Natural killer cell (primary cell): ENCODE measurements around the gene TMEM106A. TPM values are rescaled to one million over a fixed set of nuclear protein-coding genes. Genes with fewer than 3 reads are reported as not detected.

Experiments used
- ATAC-seq, 3 donors: fragments of 150-1000 bp in 2 of 3; fragments of 200-7000 bp in 1 of 3; cut with Tn5 transposase; 1 replicate in 1 of 3; 2 replicates in 2 of 3; pipeline ENCODE4 v1.10.0; 2021; ENCODE audit warnings: mild to moderate bottlenecking in 2 of 3, moderate library complexity in 2 of 3
- DNase-seq, 2 donors: peaks; one replicate each; pipeline versions ENCODE4 v3.0.0 to v3.0.0-alpha.2; 2013 to 2021; ENCODE audit warnings: mixed read lengths in 1 of 2
- H3K27ac ChIP-seq: one replicate; pipeline ENCODE4 v1.5.1; 2013; ENCODE audit warnings: mild to moderate bottlenecking, low read length
- H3K27me3 ChIP-seq: one replicate; pipeline ENCODE4 v1.6.1; 2013; ENCODE audit warnings: low read length; ENCODE audit not compliant: control insufficient read depth, insufficient read depth
- H3K36me3 ChIP-seq: one replicate; pipeline ENCODE4 v1.6.1; 2013; ENCODE audit warnings: low read length; ENCODE audit not compliant: control insufficient read depth, insufficient read depth
- H3K4me1 ChIP-seq: one replicate; pipeline ENCODE4 v1.6.1; 2013; ENCODE audit warnings: low read length; ENCODE audit not compliant: control insufficient read depth, insufficient read depth
- H3K4me3 ChIP-seq: one replicate; pipeline ENCODE4 v1.5.1; 2013; ENCODE audit warnings: low read length
- H3K9me3 ChIP-seq: one replicate; pipeline ENCODE4 v1.6.1; 2013; ENCODE audit warnings: low read length; ENCODE audit not compliant: control insufficient read depth, insufficient read depth
- H3K27ac Mint-ChIP-seq, 2 donors: one replicate each; pipeline ENCODE4 v1.8.0; 2022; ENCODE audit warnings: mild to moderate bottlenecking in 2 of 2, mixed read lengths in 2 of 2, moderate library complexity in 1 of 2
- H3K27me3 Mint-ChIP-seq, 2 donors: one replicate each; pipeline ENCODE4 v1.8.0; 2022; ENCODE audit warnings: low read depth in 2 of 2, mixed read lengths in 2 of 2
- H3K36me3 Mint-ChIP-seq: one replicate; pipeline ENCODE4 v1.8.0; 2022; ENCODE audit warnings: mixed read lengths
- H3K4me1 Mint-ChIP-seq, 2 donors: one replicate each; pipeline ENCODE4 v1.8.0; 2022; ENCODE audit warnings: mixed read lengths in 2 of 2
- H3K4me3 Mint-ChIP-seq: one replicate; pipeline ENCODE4 v1.8.0; 2022; ENCODE audit warnings: mild to moderate bottlenecking, moderate library complexity, mixed read lengths
- H3K9me3 Mint-ChIP-seq, 2 donors: one replicate each; pipeline ENCODE4 v1.8.0; 2022; ENCODE audit warnings: mixed read lengths in 2 of 2
- CTCF ChIP-seq: fragments of 200-600 bp; IDR thresholded peaks from one replicate; pipeline ENCODE4 v1.8.0; 2022; ENCODE audit warnings: antibody characterized with exemption
- WGBS: methylation state at CpG from one replicate; pipeline ENCODE4 v1.1.7; 2013; ENCODE audit warnings: missing lambda C conversion rate; ENCODE audit not compliant: insufficient coverage; 5-methylcytosine and 5-hydroxymethylcytosine counted together
- intact Hi-C: fragments of 100-400 bp; cut with micrococcal nuclease; formaldehyde crosslinking; loops from one replicate; pipeline ENCODE4 v1.14.2; 2022
- total RNA-seq, 4 donors: library from RNA; stranded (reverse); fragments of 120-200 nt in 1 of 4; gene quantifications; one replicate each; pipeline versions ENCODE4 v1.2.3 to v1.2.4, GENCODE V29; 2013 to 2022

Gene TMEM106A
- total RNA-seq, 3 donors from 2014 or later (not counting 1 experiment from before 2014, with no cell fraction given), result 22.0 to 27.4 (median 22.4) TPM

GRCh38 chr17:43216762-43217613 is 5.3 kb downstream of the TMEM106A start:
- H3K9me3 ChIP-seq, result no peaks in the 10 kb centered on the region
- Mint-ChIP-seq H3K4me3 (no peak overlapping the region), H3K27me3 (no peaks in the 10 kb centered on the region), H3K9me3 (no peaks in the 10 kb centered on the region), H3K27ac (no peak overlapping the region), H3K36me3 (no peaks in the 10 kb centered on the region), H3K4me1 (peaks cover 10 to 35% of the 10 kb centered on the region in 2 donors)
- TF ChIP-seq CTCF, result no peak
- H3K4me3 ChIP-seq, result no peak overlapping the region
- H3K36me3 ChIP-seq, result peaks cover 29% of the 10 kb centered on the region
- intact Hi-C loops, result no loop called here
- peaks cover 18% of the 10 kb centered on the region for H3K4me1 ChIP-seq
- no peak for DNase-seq
- no peak overlapping the region for H3K27ac ChIP-seq
- 97% methylated on average over 4 of the region's 4 CpGs for WGBS
- H3K27me3 ChIP-seq, result no peaks in the 10 kb centered on the region
- ATAC-seq, result no peak

- peak overlapping the region in 1 of 2 donors; percentile 36 for H3K27ac Mint-ChIP-seq
- no peak for ATAC-seq
Observed at GRCh38 chr17:43217614-43218087, 6.0 kb downstream of the TMEM106A start.

GRCh38 chr17:43219001-43219400 is 7.3 kb downstream of the TMEM106A start:
- no peak for DNase-seq
- H3K27ac Mint-ChIP-seq, result peak overlapping the region in 1 of 2 donors; percentile 61

More at GRCh38 chr17:43217614-43218087, 6.0 kb downstream of the TMEM106A start:
- Histone ChIP-seq H3K27me3 (no peaks in the 10 kb centered on the region), H3K4me1 (peaks cover 11% of the 10 kb centered on the region), H3K4me3 (no peak overlapping the region), H3K9me3 (no peaks in the 10 kb centered on the region), H3K27ac (no peak overlapping the region), H3K36me3 (peaks cover 29% of the 10 kb centered on the region)
- no peak for DNase-seq
- no peaks in the 10 kb centered on the region for H3K9me3 Mint-ChIP-seq
- H3K4me3 Mint-ChIP-seq, result no peak overlapping the region
- WGBS, result 100% methylated on average over 2 of the region's 2 CpGs
- H3K36me3 Mint-ChIP-seq, result no peaks in the 10 kb centered on the region
- H3K27me3 Mint-ChIP-seq, result no peaks in the 10 kb centered on the region
- H3K4me1 Mint-ChIP-seq, result peaks cover 3 to 28% of the 10 kb centered on the region in 2 donors
- no peak for TF ChIP-seq CTCF
- intact Hi-C loops, result no loop called here

More at GRCh38 chr17:43219001-43219400, 7.3 kb downstream of the TMEM106A start:
- H3K9me3 Mint-ChIP-seq, result no peaks in the 10 kb centered on the region
- peaks cover 26% of the 10 kb centered on the region for H3K36me3 ChIP-seq
- 98% methylated on average over 2 of the region's 2 CpGs for WGBS
- no peak overlapping the region for H3K4me3 Mint-ChIP-seq
- TF ChIP-seq CTCF, result no peak
- peaks cover under 1 to 21% of the 10 kb centered on the region in 2 donors for H3K4me1 Mint-ChIP-seq
- H3K9me3 ChIP-seq, result no peaks in the 10 kb centered on the region
- H3K4me1 ChIP-seq, result peaks cover under 1% of the 10 kb centered on the region
- H3K27me3 ChIP-seq, result no peaks in the 10 kb centered on the region
- no peak overlapping the region for H3K27ac ChIP-seq
- no peak for ATAC-seq
- H3K27me3 Mint-ChIP-seq, result no peaks in the 10 kb centered on the region
- H3K36me3 Mint-ChIP-seq, result no peaks in the 10 kb centered on the region
- intact Hi-C loops, result no loop called here
- no peak overlapping the region for H3K4me3 ChIP-seq
